Hepatocyte (in vitro differentiated cells): ENCODE measurements around the gene SNTG2. TPM values are rescaled to one million over a fixed set of nuclear protein-coding genes. Genes with fewer than 3 reads are reported as not detected.

Experiments
- DNase-seq: peaks from one replicate; pipeline ENCODE4 v3.0.0-alpha.2; 2016; ENCODE audit warnings: low spot score
- H2AFZ ChIP-seq: fragments of 200-600 bp; sonication (generic); 2 replicates; pipeline ENCODE4 v1.6.0; 2016; ENCODE audit warnings: antibody characterized with exemption, mild to moderate bottlenecking
- H3K27ac ChIP-seq: fragments of 200-600 bp; sonication (generic); 2 replicates; pipeline ENCODE4 v1.5.1; 2016; ENCODE audit warnings: mild to moderate bottlenecking
- H3K27me3 ChIP-seq: fragments of 200-600 bp; sonication (generic); 2 replicates; pipeline ENCODE4 v1.6.1; 2016
- H3K36me3 ChIP-seq: fragments of 200-600 bp; sonication (generic); replicated peaks from 2 replicates; pipeline ENCODE4 v1.5.1; 2016; ENCODE audit warnings: low read depth; ENCODE audit not compliant: insufficient read depth
- H3K4me1 ChIP-seq: fragments of 200-600 bp; sonication (generic); 2 replicates; pipeline ENCODE4 v1.5.1; 2016; ENCODE audit warnings: mild to moderate bottlenecking, moderate library complexity; ENCODE audit not compliant: insufficient read depth
- H3K4me2 ChIP-seq: fragments of 200-600 bp; sonication (generic); 2 replicates; pipeline ENCODE4 v1.6.0; 2016
- H3K4me3 ChIP-seq: fragments of 200-600 bp; sonication (generic); 2 replicates; pipeline ENCODE4 v1.5.1; 2016; ENCODE audit warnings: mild to moderate bottlenecking
- H3K79me2 ChIP-seq: fragments of 200-600 bp; sonication (generic); 2 replicates; pipeline ENCODE4 v1.6.0; 2017; ENCODE audit warnings: mild to moderate bottlenecking
- H3K9me2 ChIP-seq: fragments of 200-600 bp; sonication (generic); replicated peaks from 2 replicates; pipeline ENCODE4 v1.6.0; 2017; ENCODE audit warnings: mild to moderate bottlenecking; ENCODE audit not compliant: insufficient read depth
- H3K9me3 ChIP-seq: fragments of 200-600 bp; sonication (generic); 2 replicates; pipeline ENCODE4 v1.5.1; 2016; ENCODE audit warnings: low read depth, mild to moderate bottlenecking
- H4K20me1 ChIP-seq: fragments of 200-600 bp; sonication (generic); 2 replicates; pipeline ENCODE4 v1.6.0; 2016; ENCODE audit warnings: mild to moderate bottlenecking; ENCODE audit not compliant: insufficient read depth, poor library complexity, severe bottlenecking
- CTCF ChIP-seq: fragments of 200-600 bp; sonication (generic); IDR thresholded peaks from 2 replicates; pipeline ENCODE4 v1.5.1; 2016; ENCODE audit warnings: antibody characterized with exemption, mild to moderate bottlenecking; ENCODE audit not compliant: poor library complexity
- EZH2 ChIP-seq: fragments of 200-600 bp; sonication (generic); IDR thresholded peaks from 2 replicates; pipeline ENCODE4 v1.6.1; 2016; ENCODE audit warnings: antibody characterized with exemption, mild to moderate bottlenecking, borderline replicate concordance
- EZH2phosphoT487 ChIP-seq: fragments of 200-600 bp; sonication (generic); IDR thresholded peaks from one replicate; pipeline ENCODE4 v1.6.1; 2018; ENCODE audit warnings: antibody characterized with exemption, mild to moderate bottlenecking, low read depth, moderate library complexity; ENCODE audit not compliant: unreplicated experiment, severe bottlenecking
- WGBS: methylation state at CpG from one replicate; pipeline ENCODE4 v1.1.6; 2016; ENCODE audit warnings: low lambda C conversion rate; ENCODE audit errors: missing lambda C conversion rate; 5-methylcytosine and 5-hydroxymethylcytosine counted together
- polyA plus RNA-seq: library from polyadenylated mRNA; unstranded; fragments of >200 nt; fragmentation: Nextera tagmentation; extraction: Ambion mirVana; gene quantifications from 2 replicates; pipeline ENCODE4 v1.2.1, GENCODE V29; 2016
- total RNA-seq: library from RNA; depleted of rRNA; stranded (reverse); fragments of >200 nt; gene quantifications from 2 replicates; pipeline ENCODE4 v1.2.3, GENCODE V29; 2014

The SNTG2 gene
- total and polyA plus RNA-seq, 2 experiments from 2014 or later, result not detected

- no peak overlapping the region for H2AFZ ChIP-seq
- H4K20me1 ChIP-seq, result no peaks in the 10 kb centered on the region
- H3K27me3 ChIP-seq, result no peaks in the 10 kb centered on the region
- no peak overlapping the region for H3K4me3 ChIP-seq
- H3K4me1 ChIP-seq, result no peaks in the 10 kb centered on the region
- H3K36me3 ChIP-seq, result no peaks in the 10 kb centered on the region
- no peak for DNase-seq
- WGBS, result 89% methylated on average over 5 of the region's 5 CpGs
- TF ChIP-seq CTCF (no peak), EZH2 (no peak), EZH2phosphoT487 (no peak)
- no peaks in the 10 kb centered on the region for H3K9me2 ChIP-seq
- no peaks in the 10 kb centered on the region for H3K79me2 ChIP-seq
- H3K9me3 ChIP-seq, result no peaks in the 10 kb centered on the region
- no peak overlapping the region for H3K4me2 ChIP-seq
- no peak overlapping the region for H3K27ac ChIP-seq
Measured at GRCh38 chr2:1173528-1173927, 222.9 kb downstream of the SNTG2 start.

- H4K20me1 ChIP-seq, result no peaks in the 10 kb centered on the region
- DNase-seq, result no peak
- no peaks in the 10 kb centered on the region for H3K79me2 ChIP-seq
- no peaks in the 10 kb centered on the region for H3K27me3 ChIP-seq
- H3K4me1 ChIP-seq, result no peaks in the 10 kb centered on the region
- WGBS, result 93% methylated on average over 3 of the region's 3 CpGs
- no peak overlapping the region for H3K27ac ChIP-seq
- H3K9me2 ChIP-seq, result no peaks in the 10 kb centered on the region
- H3K36me3 ChIP-seq, result no peaks in the 10 kb centered on the region
- no peak overlapping the region for H3K4me2 ChIP-seq
- no peak overlapping the region for H3K4me3 ChIP-seq
- H2AFZ ChIP-seq, result no peak overlapping the region
- no peaks in the 10 kb centered on the region for H3K9me3 ChIP-seq
- no peak for TF ChIP-seq EZH2phosphoT487
- TF ChIP-seq EZH2, result no peak
- TF ChIP-seq CTCF, result no peak
Measured at GRCh38 chr2:1181893-1182292, 231.2 kb downstream of the SNTG2 start.

- DNase-seq, result no peak
- Histone ChIP-seq H3K27me3 (no peaks in the 10 kb centered on the region), H2AFZ (no peak overlapping the region), H4K20me1 (no peaks in the 10 kb centered on the region), H3K4me3 (no peak overlapping the region), H3K79me2 (no peaks in the 10 kb centered on the region), H3K27ac (no peak overlapping the region), H3K36me3 (no peaks in the 10 kb centered on the region), H3K9me3 (no peaks in the 10 kb centered on the region), H3K4me2 (no peak overlapping the region), H3K9me2 (no peaks in the 10 kb centered on the region), H3K4me1 (no peaks in the 10 kb centered on the region)
- TF ChIP-seq EZH2, result no peak
- no peak for TF ChIP-seq EZH2phosphoT487
- TF ChIP-seq CTCF, result no peak
- WGBS, result 83% methylated on average over 3 of the region's 3 CpGs
Measured at GRCh38 chr2:1183300-1183699, 232.7 kb downstream of the SNTG2 start.

GRCh38 chr2:1186421-1186820, 235.8 kb downstream of the SNTG2 start:
- H3K27me3 ChIP-seq, result no peaks in the 10 kb centered on the region
- no peaks in the 10 kb centered on the region for H3K9me2 ChIP-seq
- no peaks in the 10 kb centered on the region for H4K20me1 ChIP-seq
- TF ChIP-seq EZH2 (no peak), EZH2phosphoT487 (no peak), CTCF (no peak)
- DNase-seq, result no peak
- no peak overlapping the region for H3K27ac ChIP-seq
- no peaks in the 10 kb centered on the region for H3K4me1 ChIP-seq
- no peak overlapping the region for H2AFZ ChIP-seq
- H3K36me3 ChIP-seq, result no peaks in the 10 kb centered on the region
- 84% methylated on average over 2 of the region's 2 CpGs for WGBS
- H3K9me3 ChIP-seq, result no peaks in the 10 kb centered on the region
- no peaks in the 10 kb centered on the region for H3K79me2 ChIP-seq
- no peak overlapping the region for H3K4me3 ChIP-seq
- no peak overlapping the region for H3K4me2 ChIP-seq
